Fibroblast of pulmonary artery (primary cell): ENCODE data around the gene EIF4B.
"Not testable (repeated sequence)": the region's sequence is repeated elsewhere in the genome, so short reads cannot be mapped to it uniquely, and the experiment has no call there.

Source experiments
- DNase-seq: peaks from one replicate; pipeline ENCODE4 v3.0.0-alpha.2; 2010; ENCODE audit warnings: low read depth
- H3K4me3 ChIP-seq: replicated peaks from 2 replicates; pipeline ENCODE4 v1.5.1; 2011; ENCODE audit warnings: low read depth, mild to moderate bottlenecking, control low read depth, low read length, moderate library complexity
- CTCF ChIP-seq: IDR thresholded peaks from 2 replicates; pipeline ENCODE4 v1.5.1; 2011; ENCODE audit warnings: mild to moderate bottlenecking, control low read depth, low read length, inconsistent platforms; ENCODE audit errors: missing control alignments

Gene EIF4B

GRCh38 chr12:52980650-52981423, 25.4 kb upstream of the EIF4B start:
- H3K4me3 ChIP-seq = no peak overlapping the region
- peak; percentile 100 for TF ChIP-seq CTCF
- DNase-seq = peak; percentile 94

GRCh38 chr12:52984136-52984535, 22.1 kb upstream of the EIF4B start:
- peak; percentile 18 for TF ChIP-seq CTCF
- DNase-seq = no peak
- no peak overlapping the region for H3K4me3 ChIP-seq

- TF ChIP-seq CTCF = no peak
- no peak for DNase-seq
- H3K4me3 ChIP-seq = no peak overlapping the region
Observed at GRCh38 chr12:52988898-52989297, 17.4 kb upstream of the EIF4B start.

- H3K4me3 ChIP-seq = no peak overlapping the region
- DNase-seq = peak; percentile 46
- TF ChIP-seq CTCF = no peak
Observed at GRCh38 chr12:52990206-52990605, 16.1 kb upstream of the EIF4B start.

- H3K4me3 ChIP-seq, DNase-seq: not testable (repeated sequence)
Observed at GRCh38 chr12:52992240-52992639, 14.0 kb upstream of the EIF4B start.

- peak; percentile 53 for DNase-seq
- TF ChIP-seq CTCF = no peak
- H3K4me3 ChIP-seq = no peak overlapping the region
Observed at GRCh38 chr12:52992699-52993557, 13.3 kb upstream of the EIF4B start.

- TF ChIP-seq CTCF = no peak
- no peak overlapping the region for H3K4me3 ChIP-seq
- no peak for DNase-seq
Observed at GRCh38 chr12:52993558-52993869, 12.7 kb upstream of the EIF4B start.
